Caki2 (cell line): ENCODE measurements around the gene PODXL. TPM values are rescaled to one million over a fixed set of nuclear protein-coding genes. Genes with fewer than 3 reads are reported as not detected.

Source experiments
- DNase-seq: peaks from one replicate; pipeline ENCODE4 v3.0.0-alpha.2; 2015; ENCODE audit warnings: low read depth
- in situ Hi-C: cut with HindIII; loops from 2 replicates; pipeline ENCODE4 v1.10.0; 2016; ENCODE audit warnings: low sequenced_read_pairs, low pct_unique_long_range_greater_than_20kb, mixed read lengths
- total RNA-seq: library from RNA; depleted of rRNA; stranded (reverse); fragments of >200 nt; shearing (Covaris generic); gene quantifications from 2 replicates; pipeline ENCODE4 v1.2.3, GENCODE V29; 2014; ENCODE audit warnings: low replicate concordance

The PODXL gene
- total RNA-seq, 1 experiment from 2014 or later, result 3.6 TPM

DNA sequence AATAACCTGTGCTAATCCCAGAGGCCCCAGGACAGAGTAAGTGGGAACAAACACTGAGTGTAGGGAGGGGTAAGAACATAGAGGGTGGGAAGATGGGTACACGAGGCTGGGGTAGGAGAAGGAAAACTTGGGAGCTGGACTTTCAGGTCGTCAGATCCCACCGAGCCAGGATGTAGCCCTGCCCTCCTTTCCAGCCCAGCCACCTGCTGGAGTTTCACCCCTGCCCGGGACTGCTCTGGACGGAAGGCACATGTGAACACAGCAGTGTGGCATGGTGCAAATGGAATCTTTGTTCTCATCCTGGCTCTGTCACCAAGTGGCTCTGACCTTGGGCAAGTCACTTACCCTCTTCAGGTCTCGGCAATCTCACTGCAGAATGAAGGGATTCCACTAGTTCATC is 52.8 kb downstream of the PODXL start:
- no peak for DNase-seq
- in situ Hi-C loops, result no loop called here

DNA sequence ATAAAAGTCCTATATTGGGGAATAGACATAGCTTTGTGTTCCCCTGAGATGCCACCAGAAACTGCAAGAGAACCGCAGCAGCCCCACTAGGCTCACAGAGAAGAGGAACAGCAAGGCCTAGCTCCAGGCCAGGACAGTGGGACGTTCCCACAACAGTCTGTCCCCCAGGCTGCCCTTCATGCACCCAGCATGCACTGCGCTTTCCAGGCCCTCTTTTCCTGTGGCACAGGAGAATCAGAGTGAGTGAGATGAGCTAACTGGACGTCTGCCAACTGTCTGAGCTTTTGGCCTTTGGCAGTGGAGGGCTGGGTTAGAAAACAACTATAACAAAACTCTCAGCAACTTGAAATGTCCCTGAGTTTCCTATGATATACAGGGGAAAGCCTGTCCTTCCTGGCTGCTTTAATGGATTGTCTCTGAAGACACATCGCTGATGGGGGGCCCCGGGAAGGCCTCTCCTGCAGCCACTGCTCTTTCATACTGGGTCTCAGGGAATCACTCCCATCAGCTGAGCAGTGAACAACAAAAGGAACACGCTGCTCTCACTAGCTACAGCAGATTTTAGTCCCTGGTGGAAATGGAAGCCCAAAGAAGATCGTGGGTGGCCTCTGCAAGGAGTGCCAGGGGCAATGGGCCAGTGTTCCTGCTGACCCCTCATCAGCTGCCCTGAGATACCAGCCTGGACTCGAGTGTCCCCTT is 53.5 kb downstream of the PODXL start:
- in situ Hi-C loops, result no loop called here
- peak; percentile 29 for DNase-seq

DNA sequence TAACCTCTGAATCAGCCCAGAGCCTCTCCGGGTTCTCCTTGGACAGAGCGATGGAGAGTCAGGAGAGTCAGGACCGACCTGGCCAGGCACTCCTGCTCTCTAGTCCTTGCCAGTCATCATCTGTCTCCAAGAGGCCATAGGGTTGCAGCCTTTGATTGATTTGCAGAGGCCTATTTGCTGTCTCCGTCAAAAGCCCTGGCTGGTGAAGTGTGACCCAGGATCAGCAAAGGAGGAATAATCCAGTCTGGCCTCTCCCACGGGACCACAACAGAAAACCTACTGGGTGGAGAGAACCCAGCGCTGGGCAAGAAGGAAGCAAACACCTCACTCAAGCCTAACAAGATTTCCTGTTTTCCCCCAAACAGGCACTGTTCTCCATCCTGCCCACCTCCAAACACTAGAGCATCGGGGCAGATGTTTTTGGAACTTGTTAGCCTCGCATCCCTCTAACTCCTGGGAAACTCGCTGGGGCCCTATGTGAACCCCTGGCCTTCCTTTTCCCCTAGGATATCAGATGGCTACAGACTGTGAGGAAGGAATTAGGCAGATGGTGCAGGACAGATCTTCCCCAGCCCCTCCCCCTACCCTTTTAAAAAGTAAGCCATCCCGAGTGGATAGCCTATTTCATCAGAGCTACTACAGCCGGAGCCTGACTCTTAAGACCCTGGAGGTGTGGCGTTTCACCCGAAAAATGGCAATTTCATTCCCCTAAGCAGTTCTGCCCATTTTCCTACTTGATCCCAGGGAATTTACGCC is 54.3 kb downstream of the PODXL start:
- DNase-seq, result no peak
- in situ Hi-C loops, result no loop called here

DNA sequence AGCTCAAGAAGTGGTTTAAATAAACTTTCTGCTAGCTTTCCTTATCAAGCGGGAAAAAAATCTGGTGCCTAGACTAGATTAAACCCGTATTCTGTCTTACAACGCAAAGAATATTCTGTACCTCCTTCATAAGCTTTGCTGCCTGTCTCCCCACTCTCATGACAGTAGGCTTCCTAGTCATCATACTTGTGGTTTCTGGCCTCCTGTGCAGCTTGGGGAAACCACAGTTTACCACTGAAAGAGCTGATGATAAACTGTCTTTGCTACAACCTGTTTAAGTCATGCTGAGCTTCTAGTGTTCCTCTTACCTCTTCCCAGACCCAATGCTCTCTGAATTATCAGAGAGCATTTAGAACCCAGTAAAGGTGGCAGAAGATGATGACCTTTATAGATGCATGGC is 55.0 kb downstream of the PODXL start:
- in situ Hi-C loops, result no loop called here
- DNase-seq, result no peak

DNA sequence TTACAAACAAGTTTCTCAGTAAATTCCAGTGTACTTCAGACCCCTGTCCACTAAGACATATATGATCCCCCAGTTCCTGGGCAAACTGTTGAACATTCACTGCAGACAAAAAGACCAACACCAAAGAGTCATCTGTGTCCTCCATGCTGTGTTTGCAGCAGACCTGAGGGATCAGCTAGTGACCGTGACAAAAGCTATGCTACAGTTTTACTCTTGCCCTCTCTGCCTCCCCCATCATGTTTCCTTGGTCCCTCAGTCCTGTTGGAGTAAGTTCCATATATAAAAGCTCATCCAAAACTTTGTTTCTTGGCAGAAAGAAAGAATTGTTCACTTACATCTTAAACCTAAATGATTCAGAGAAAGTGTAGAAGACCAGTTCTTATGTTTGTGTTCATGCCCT is 56.1 kb downstream of the PODXL start:
- no peak for DNase-seq
- in situ Hi-C loops, result no loop called here

DNA sequence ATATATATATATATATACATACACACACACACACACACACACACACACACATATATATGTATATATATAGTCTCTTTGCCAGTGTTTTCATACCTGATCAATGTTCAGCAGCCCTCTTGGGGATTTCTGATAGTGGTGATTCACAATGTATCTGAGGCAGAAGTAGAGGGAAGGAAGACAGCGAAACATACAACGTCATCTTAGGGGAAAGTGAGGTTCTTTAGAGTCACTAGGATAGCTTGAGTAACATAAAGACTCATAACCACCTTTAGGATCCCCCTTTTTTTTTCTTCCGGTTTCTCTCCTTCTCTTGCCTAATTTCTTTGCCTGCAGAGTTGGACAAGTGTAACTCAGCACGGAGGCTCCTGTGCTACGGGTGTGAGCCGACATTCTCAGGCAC is 56.6 kb downstream of the PODXL start:
- in situ Hi-C loops, result no loop called here

DNA sequence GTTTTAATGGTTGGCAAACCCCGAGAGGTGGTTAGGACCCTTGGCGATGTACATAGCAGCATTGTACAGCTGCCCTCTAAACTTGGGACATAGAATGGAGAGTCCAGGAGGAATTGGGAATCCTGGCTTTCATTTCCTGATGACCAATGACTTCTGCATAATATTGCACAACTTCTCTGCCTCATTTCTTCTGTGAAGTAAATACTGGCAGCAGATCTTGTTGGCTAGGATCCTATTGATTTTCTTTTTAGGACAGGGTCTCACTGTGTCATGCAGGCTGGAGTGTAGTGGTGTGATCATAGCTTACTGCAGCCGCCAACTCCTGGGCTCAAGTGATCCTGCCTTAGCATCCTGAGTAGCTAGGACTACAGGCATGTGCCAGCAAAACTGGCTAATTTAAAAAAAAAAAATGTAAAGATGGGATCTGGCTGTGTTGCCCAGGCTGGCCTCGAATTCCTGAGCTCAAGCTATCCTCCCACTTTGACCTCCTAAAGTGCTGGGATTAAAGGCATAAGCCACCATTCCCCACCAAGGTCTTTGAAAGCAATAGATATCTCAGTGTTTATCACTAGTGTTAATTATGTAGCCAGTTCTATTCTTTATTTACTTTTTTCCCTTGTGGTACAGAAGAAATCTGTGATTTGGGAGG is 58.1 kb downstream of the PODXL start:
- no peak for DNase-seq
- in situ Hi-C loops, result no loop called here

More for the DNA sequence above, 56.6 kb downstream of the PODXL start:
- no peak for DNase-seq

DNA sequence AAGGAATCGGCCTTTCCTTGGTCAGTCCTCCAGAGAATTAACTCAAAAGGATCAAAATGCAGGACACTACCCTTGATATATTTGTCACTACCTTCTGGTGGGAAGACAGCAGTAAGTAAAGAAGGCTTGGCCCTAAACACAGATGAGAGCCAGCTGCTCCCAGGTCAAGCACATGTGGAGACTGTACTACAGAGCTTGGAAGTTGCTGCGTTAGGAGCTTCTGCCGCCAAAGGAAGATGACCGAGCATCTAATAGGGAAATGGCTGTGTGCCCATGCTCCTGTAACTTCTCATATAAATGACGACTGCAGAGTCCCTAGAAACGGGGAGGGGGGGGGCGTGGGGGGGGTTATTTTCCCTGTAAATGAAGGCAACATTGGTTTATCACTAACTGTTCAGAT is 59.0 kb downstream of the PODXL start:
- DNase-seq, result no peak
- in situ Hi-C loops, result no loop called here

DNA sequence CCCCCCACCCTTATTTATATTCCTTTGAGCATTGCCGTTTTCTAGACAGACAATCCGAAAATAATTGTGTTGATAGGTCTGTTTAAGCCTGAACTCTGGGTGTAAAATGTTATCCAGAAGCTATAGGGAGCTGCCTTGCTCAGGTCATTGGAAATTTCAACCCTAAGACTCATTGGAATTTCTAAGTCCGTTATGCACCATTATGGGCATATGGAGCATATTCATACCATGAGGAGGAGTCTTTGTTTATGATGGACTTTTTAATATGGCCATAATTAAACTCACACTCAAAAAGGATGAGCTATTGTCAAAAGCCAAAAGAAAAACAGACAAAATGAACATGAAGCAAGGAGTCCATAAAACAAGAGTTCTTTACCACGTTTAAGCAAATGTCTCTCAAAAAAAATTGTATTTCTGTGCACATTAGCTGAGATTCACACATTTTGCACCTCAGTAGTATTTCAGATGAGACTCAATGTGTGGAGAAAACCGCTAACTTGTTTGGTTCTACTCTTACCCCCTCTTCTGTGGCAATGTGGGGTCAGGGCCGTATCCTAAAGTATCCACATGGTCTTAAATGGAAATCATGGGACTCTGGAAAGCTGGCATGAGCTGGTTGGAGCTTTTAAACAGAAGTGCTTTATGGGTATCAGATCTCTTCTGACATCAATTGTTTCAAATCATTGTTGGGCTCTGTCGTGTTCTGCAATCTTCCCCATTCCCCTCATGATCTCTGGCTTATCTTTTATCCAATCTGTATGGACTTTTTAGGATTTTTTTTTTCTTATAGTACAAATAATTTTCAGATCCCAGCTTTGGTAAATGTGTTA is 60.5 kb downstream of the PODXL start:
- in situ Hi-C loops, result no loop called here

DNA sequence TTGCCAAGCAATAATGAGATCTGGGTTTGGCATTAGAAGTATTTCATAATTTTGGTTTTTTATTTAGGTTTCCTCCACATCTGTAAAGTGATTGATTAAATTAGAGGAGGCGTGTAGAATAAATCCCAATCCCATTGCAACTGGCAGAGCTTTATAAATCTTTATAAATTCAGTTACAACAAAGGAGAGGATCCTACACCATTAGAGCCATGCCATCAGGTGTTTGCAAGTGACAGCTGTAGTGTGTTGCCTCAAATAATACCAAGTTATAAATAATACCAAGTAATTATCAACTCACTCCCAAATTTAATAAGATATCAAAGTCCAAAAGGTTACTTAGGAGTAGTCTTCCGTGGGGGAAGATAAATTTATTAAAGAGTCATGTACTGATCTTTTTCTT is 62.2 kb downstream of the PODXL start:
- DNase-seq, result no peak
- in situ Hi-C loops, result no loop called here

More for the DNA sequence above, 60.5 kb downstream of the PODXL start:
- no peak for DNase-seq

DNA sequence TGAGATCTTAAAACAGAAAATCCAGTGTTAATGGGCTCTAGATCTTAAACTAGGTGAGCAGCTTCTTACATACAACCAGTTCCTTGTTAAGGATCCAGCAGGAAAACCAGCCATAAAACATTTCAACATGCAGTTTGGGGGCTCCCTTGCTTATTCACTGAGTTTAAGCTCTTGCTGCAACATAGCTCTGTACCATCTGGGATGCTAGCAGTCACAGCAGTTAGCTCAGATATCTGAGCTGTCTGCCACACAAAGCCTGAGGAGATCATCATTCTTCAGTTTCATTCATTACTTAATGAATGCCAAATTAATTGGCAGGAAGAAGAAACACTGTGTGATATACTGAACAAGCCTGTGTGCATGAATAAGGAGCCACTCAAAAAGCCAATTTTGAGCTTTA is 62.8 kb downstream of the PODXL start:
- in situ Hi-C loops, result no loop called here
- DNase-seq, result no peak

DNA sequence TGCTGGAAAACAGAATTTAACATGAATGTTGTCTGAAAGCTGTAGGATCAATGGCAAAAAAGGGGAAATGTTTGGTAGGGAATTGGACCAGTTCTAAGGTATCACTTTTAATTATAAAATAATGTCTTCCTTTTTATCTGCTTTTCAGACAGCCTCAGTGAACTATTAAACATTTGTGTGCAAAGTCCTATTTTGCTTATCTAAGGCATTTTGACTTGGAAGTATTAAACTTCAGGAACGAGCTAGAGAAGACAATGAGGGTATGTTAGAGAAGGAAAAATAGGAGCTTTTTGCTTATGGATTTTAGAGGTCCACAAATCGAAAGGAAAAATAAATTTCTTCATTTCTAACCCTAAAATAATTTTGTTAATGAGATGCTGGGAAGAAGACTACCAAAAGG is 63.3 kb downstream of the PODXL start:
- DNase-seq, result no peak
- in situ Hi-C loops, result no loop called here

DNA sequence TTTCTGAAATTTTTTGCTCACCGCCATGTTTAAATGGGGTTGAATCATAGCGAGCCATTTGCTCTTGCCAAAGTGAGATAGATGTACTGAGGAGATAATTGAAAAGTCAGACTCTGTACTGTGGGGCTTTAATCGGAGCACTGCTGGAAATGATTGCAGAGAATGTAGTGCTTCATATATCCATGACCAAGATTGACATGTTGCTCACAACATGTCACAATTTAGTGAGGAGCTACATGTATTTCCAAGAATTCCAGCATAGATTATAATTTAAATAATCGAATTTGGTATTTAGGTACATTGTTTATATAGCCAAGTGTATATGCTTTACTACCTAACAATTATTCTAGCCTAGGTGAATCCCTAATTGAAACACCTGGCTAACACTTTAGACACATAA is 66.5 kb downstream of the PODXL start:
- in situ Hi-C loops, result no loop called here
- no peak for DNase-seq

DNA sequence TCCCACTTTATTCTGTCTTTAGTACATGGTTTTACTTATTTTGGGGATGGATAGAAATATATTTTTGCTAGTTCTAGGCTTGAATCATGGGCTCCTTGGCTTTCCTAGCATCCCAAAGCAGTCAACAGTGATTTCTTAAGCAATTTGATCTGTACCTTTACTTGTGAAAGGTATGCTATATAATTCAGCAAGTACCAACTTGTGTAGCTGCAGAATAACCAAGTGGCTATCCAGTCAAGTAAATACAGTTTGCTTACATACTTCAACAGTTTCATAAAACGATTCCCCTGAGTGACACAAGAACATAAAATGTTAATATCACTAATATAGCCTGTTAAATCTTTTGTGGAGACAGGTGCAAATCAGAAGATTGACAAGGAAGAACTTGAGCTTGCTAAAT is 67.2 kb downstream of the PODXL start:
- in situ Hi-C loops, result no loop called here
- no peak for DNase-seq

DNA sequence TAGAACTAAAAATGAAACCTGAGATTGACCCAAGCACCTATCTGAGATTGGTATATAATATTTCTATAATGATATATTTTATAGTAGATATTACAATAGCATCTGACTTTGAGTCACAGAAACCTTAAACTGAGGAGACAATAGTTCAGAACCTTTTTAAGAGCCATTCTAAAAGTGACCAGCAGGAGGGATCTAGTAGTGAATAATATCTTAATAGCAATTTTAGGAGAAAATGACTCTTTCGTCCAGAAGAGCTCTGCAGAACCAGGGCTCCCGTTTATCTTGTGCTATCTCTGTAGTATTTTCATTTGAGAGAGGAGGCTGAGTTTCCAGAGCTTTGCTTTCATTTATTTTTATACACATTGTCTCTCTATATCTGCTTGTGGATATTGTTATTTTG is 68.1 kb downstream of the PODXL start:
- in situ Hi-C loops, result no loop called here
- no peak for DNase-seq

DNA sequence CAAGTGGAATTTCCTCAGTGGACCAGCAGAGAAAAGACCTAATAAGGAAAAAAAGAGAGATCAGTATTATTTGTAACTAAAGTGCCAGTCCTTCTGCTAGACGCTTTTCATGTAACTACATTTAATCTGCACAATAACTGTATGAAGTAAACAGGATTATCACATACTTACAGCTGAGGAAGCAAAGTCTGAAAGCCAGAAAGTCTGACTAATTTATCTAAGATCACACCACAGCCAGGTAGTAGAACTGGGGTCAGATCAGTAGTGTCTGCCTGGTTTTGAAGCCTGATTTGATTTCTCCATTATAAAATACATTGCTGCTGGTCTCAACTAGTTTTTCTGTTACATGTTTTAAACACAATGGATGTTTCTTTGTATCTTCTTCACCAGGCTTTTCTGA is 69.2 kb downstream of the PODXL start:
- DNase-seq, result no peak
- in situ Hi-C loops, result no loop called here

DNA sequence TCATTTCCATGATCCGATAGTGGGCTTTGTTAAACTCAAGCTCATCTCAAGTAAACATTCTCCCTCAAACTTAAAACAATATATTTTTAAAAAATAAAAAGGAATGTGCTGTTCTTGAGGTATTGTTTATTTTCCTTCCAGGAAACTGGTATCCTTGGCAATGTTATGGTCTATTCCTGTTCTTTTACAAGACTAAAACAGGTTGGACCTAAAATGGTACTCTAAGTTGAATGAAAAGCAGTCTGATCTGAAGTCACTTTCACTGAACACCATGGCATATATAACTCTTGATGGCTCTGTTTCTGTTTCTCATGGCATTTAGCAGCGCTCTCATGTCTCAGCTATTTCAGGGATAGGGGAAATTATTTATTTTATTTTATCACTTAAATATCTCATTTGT is 70.1 kb downstream of the PODXL start:
- in situ Hi-C loops, result no loop called here
- DNase-seq, result no peak

DNA sequence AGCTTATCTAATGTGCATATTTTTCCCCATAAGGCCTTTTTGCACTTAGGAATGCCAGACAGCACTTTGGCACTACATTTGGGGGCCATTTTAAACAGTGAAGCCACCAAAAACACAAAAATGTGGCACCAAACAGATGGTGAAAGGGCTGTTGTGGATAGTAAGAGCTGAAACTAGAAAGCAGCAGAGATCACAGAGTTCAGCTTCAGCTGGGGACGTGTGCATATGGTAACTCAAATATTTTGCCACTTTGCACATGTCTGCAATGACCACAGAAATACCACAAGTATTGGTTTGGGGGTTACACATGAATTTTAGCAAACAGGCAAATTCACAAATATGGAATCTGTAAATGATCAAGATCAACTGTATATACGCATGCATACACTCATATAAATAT is 72.8 kb downstream of the PODXL start:
- no peak for DNase-seq
- in situ Hi-C loops, result no loop called here

DNA sequence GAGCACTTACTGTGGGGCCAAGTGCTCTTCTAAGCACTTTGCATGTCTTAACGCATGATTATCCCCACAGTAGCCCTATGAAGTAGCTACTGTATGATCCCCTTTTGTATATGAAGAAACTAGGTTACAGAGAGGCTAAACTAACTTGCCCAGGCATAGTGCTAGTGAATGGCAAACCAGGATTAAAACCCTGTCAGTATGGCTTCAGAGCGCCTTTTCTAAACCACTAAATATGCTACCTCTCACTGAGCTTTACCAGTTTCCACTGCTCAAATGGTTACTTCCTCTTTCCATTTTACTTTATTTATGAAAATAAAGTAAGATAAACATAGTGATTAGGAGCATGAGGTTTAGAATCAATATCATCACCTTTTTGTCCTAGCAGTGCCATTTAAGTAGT is 73.6 kb downstream of the PODXL start:
- in situ Hi-C loops, result no loop called here
- DNase-seq, result no peak
